PC-3 (cell line): ENCODE data around the gene HRH3. TPM values are rescaled to one million over a fixed set of nuclear protein-coding genes. Genes with fewer than 3 reads are reported as not detected.

Experiments used
- ATAC-seq: fragments of 200-7000 bp; cut with Tn5 transposase; 2 replicates; pipeline ENCODE4 v1.9.1; 2020; ENCODE audit warnings: mild to moderate bottlenecking, moderate library complexity
- BruUV-seq: library from RNA; stranded (reverse); fragments of 400-500 nt; replicated peaks from 2 replicates; lab custom pipeline; 2021; lab: Mats Ljungman, UMichigan
- CTCF ChIA-PET: fragments of 300-600 bp; sonication (Branson Sonifier 250); formaldehyde crosslinking; loops from one replicate; lab custom pipeline; 2022; ENCODE audit warnings: antibody characterized with exemption; lab: Charles Lee
- POLR2A ChIA-PET: fragments of 300-600 bp; sonication (Branson Sonifier 250); formaldehyde crosslinking; loops from one replicate; lab custom pipeline; 2022; ENCODE audit warnings: antibody characterized with exemption; ENCODE audit not compliant: unreplicated experiment; lab: Charles Lee
- DNase-seq: peaks from one replicate; pipeline ENCODE4 v3.0.0-alpha.2; 2015
- H2AFZ ChIP-seq: fragments of 300-600 bp; sonication (generic); 2 replicates; pipeline ENCODE4 v1.6.0; 2016; ENCODE audit warnings: antibody characterized with exemption, low read length
- H3F3A ChIP-seq: fragments of 300-600 bp; sonication (generic); one replicate; pipeline ENCODE4 v1.6.0; 2017; ENCODE audit warnings: antibody characterized with exemption, low read length, control low read depth, mild to moderate bottlenecking; ENCODE audit not compliant: unreplicated experiment
- H3K27ac ChIP-seq: fragments of 300-600 bp; sonication (generic); 2 replicates; pipeline ENCODE4 v1.5.1; 2016; ENCODE audit warnings: mild to moderate bottlenecking, low read length
- H3K27me3 ChIP-seq: fragments of 300-600 bp; sonication (generic); 2 replicates; pipeline ENCODE4 v1.6.1; 2016; ENCODE audit warnings: low read length, mixed read lengths
- H3K36me3 ChIP-seq: fragments of 300-600 bp; sonication (generic); 2 replicates; pipeline ENCODE4 v1.6.1; 2016; ENCODE audit warnings: low read depth, mixed run types, low read length, mixed read lengths
- H3K4me1 ChIP-seq: fragments of 300-600 bp; sonication (generic); 2 replicates; pipeline ENCODE4 v1.5.1; 2016; ENCODE audit warnings: low read length; ENCODE audit not compliant: insufficient read depth
- H3K4me2 ChIP-seq: fragments of 300-600 bp; sonication (generic); 2 replicates; pipeline ENCODE4 v1.6.0; 2016; ENCODE audit warnings: low read length
- H3K4me3 ChIP-seq: fragments of 300-600 bp; sonication (generic); 2 replicates; pipeline ENCODE4 v1.5.1; 2016; ENCODE audit warnings: mild to moderate bottlenecking, low read length, mixed read lengths
- H3K79me2 ChIP-seq: fragments of 300-600 bp; sonication (generic); 2 replicates; pipeline ENCODE4 v1.6.1; 2017; ENCODE audit warnings: low read length, mixed read lengths
- H3K9ac ChIP-seq: fragments of 300-600 bp; sonication (generic); 2 replicates; pipeline ENCODE4 v1.6.0; 2016; ENCODE audit warnings: mild to moderate bottlenecking, low read length
- H3K9me2 ChIP-seq: fragments of 300-600 bp; sonication (generic); replicated peaks from 2 replicates; pipeline ENCODE4 v1.6.1; 2016; ENCODE audit warnings: mixed run types, low read length, mixed read lengths
- H3K9me3 ChIP-seq: fragments of 300-600 bp; sonication (generic); 2 replicates; pipeline ENCODE4 v1.6.1; 2016; ENCODE audit warnings: low read length, mixed read lengths
- H4K20me1 ChIP-seq: fragments of 300-600 bp; sonication (generic); 2 replicates; pipeline ENCODE4 v1.6.1; 2016; ENCODE audit warnings: low read length, mixed read lengths
- EZH2 ChIP-seq: fragments of 300-600 bp; sonication (generic); IDR thresholded peaks from one replicate; pipeline ENCODE4 v1.6.1; 2017; ENCODE audit warnings: antibody characterized with exemption, mild to moderate bottlenecking, low read length; ENCODE audit not compliant: unreplicated experiment
- EZH2phosphoT487 ChIP-seq: fragments of 300-600 bp; sonication (generic); IDR thresholded peaks from 2 replicates; pipeline ENCODE4 v1.6.1; 2018; ENCODE audit warnings: mild to moderate bottlenecking, antibody characterized with exemption, low read length, borderline replicate concordance
- intact Hi-C: fragments of 100-400 bp; cut with micrococcal nuclease; formaldehyde crosslinking; loops from 2 replicates; pipeline ENCODE4 v1.9.0; 2023
- total RNA-seq: library from RNA; depleted of rRNA; stranded (reverse); fragments of >200 nt; gene quantifications from 2 replicates; pipeline ENCODE4 v1.2.3, GENCODE V29; 2014
- TF ChIP-seq, protein P1 (sequence below): fragments of 300-600 bp; sonication (generic); conservative IDR thresholded peaks from 2 replicates; pipeline ENCODE4 v1.5.1; 2017; ENCODE audit warnings: antibody characterized with exemption, low read depth, mild to moderate bottlenecking, low read length

Gene HRH3
- total RNA-seq, 1 experiment from 2014 or later: not detected

DNA sequence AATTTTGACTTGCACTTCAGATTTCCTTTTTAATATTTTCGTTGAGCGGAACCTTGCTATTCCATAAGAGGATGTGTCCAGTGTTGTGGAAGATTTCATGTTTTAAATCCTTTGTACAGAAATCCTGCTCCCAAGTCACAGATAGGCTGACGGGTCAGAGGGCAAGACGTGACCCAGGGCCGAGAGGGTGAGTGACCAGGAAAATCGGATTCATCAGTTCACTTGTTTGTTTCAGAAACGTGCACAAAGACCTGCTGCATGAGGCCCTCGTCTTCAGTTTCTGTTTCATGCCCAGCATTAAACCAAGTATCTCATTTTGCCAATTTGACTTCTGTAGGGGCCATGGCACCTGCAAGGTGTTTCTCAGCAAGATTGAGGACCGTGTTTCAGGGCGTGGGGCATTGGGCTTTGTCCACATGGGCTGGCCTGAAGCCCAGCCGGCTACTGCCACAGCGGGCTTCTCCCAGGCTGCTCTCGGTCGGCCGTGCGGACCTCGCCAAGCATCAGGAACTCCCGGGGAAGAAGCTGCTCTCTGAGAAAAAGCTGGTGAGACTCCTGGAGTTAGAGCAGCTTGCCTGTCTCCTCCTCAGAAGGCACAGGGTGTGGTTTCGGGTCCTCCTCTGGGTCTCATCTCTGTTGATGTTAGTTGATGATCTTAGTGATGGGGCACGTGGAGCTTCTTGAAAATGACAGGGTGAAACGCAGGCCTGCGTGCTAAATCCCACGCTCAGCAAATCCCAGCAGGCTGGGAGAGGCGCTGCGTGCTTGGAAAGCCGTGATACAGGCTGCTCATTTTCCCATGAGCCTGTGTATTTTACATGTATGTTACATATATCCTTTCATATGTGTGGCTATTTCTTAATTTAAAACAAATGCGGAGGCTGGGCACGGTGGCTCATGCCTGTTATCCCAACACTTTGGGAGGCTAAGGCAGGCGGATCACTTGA is 26.7 kb downstream of the HRH3 start:
- DNase-seq: no peak
- H3K27ac ChIP-seq: no peak overlapping the region
- no peak overlapping the region for H3K4me3 ChIP-seq
- H3K9ac ChIP-seq: no peak overlapping the region
- peaks cover 31% of the 10 kb centered on the region; the same call in 1 of the 2 replicates for H3K36me3 ChIP-seq
- intact Hi-C loops: no loop called here
- H4K20me1 ChIP-seq: no peaks in the 10 kb centered on the region
- H3K9me2 ChIP-seq: no peaks in the 10 kb centered on the region
- no peaks in the 10 kb centered on the region for H3F3A ChIP-seq
- H3K4me1 ChIP-seq: no peaks in the 10 kb centered on the region
- ChIA-PET POLR2A (no interaction called here), CTCF (no interaction called here)
- H3K9me3 ChIP-seq: no peaks in the 10 kb centered on the region
- H3K79me2 ChIP-seq: peaks cover 25% of the 10 kb centered on the region
- no peak overlapping the region for H3K4me2 ChIP-seq
- no peak overlapping the region for H2AFZ ChIP-seq
- no peak for TF ChIP-seq EZH2phosphoT487
- TF ChIP-seq, protein P1, sequence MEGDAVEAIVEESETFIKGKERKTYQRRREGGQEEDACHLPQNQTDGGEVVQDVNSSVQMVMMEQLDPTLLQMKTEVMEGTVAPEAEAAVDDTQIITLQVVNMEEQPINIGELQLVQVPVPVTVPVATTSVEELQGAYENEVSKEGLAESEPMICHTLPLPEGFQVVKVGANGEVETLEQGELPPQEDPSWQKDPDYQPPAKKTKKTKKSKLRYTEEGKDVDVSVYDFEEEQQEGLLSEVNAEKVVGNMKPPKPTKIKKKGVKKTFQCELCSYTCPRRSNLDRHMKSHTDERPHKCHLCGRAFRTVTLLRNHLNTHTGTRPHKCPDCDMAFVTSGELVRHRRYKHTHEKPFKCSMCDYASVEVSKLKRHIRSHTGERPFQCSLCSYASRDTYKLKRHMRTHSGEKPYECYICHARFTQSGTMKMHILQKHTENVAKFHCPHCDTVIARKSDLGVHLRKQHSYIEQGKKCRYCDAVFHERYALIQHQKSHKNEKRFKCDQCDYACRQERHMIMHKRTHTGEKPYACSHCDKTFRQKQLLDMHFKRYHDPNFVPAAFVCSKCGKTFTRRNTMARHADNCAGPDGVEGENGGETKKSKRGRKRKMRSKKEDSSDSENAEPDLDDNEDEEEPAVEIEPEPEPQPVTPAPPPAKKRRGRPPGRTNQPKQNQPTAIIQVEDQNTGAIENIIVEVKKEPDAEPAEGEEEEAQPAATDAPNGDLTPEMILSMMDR: no peak
- BruUV-seq: no TSS peak
- no peak for ATAC-seq
- H3K27me3 ChIP-seq: no peaks in the 10 kb centered on the region

DNA sequence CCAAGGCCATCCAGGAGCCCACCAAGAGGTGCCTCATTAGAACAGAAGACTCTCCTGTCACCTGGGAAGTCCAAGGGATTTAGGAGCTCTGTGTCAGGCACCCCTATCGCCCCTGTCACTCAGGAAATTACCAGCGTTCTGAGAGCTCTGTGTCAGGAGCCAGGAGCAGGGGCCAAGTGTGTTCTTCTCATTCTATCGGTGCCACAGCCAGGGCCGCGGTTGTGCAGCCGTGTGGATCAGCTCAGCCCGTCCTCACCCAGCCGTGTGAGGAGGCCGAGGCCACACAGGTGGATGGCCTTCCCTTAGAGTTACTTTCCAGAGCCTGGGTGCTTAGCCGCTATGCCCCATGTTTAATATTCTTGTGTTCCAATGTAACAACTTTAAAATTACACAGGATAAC is 27.4 kb downstream of the HRH3 start:
- BruUV-seq: no TSS peak
- H3K4me3 ChIP-seq: no peak overlapping the region
- H3K27me3 ChIP-seq: no peaks in the 10 kb centered on the region
- DNase-seq: no peak
- POLR2A ChIA-PET: no interaction called here
- TF ChIP-seq EZH2phosphoT487 (no peak), EZH2 (no peak)
- TF ChIP-seq, protein P1: no peak
- H3K36me3 ChIP-seq: peaks cover 24% of the 10 kb centered on the region; the same call in 1 of the 2 replicates
- H3K9me2 ChIP-seq: no peaks in the 10 kb centered on the region
- H2AFZ ChIP-seq: no peak overlapping the region
- no peak for ATAC-seq
- H3K9ac ChIP-seq: no peak overlapping the region
- no peaks in the 10 kb centered on the region for H4K20me1 ChIP-seq
- no peaks in the 10 kb centered on the region for H3K4me1 ChIP-seq
- peaks cover 32% of the 10 kb centered on the region for H3K79me2 ChIP-seq
- H3K9me3 ChIP-seq: no peaks in the 10 kb centered on the region
- no peak overlapping the region for H3K4me2 ChIP-seq
- CTCF ChIA-PET: no interaction called here
- intact Hi-C loops: no loop called here
- H3K27ac ChIP-seq: no peak overlapping the region
- no peaks in the 10 kb centered on the region for H3F3A ChIP-seq
